ENCODE results near the gene METAP1.

- TF ChIP-seq CTCF (IDR thresholded peaks at IDR 0.05; ENCODE audit: low read depth, low read length, poor library complexity, severe bottlenecking) (no peak), EZH2phosphoT487 (IDR thresholded peaks at IDR 0.05; ENCODE audit: borderline replicate concordance, low read length) (no peak)
Observed at GRCh38 chr4:99021386-99021785, 25.9 kb downstream of the METAP1 start.

Measured in DOHH2 (cell line).